H9 (cell line): Measurements from ENCODE around the gene XPR1. TPM values are rescaled to one million over a fixed set of nuclear protein-coding genes. Genes with fewer than 3 reads are reported as not detected.

Experiments
- DNase-seq: peaks from one replicate; pipeline ENCODE4 v3.0.0-alpha.2; 2017
- H2AFZ ChIP-seq: one replicate; pipeline ENCODE4 v1.6.1; 2013; ENCODE audit warnings: mild to moderate bottlenecking, low read length, control low read depth, moderate library complexity
- H2AK5ac ChIP-seq: 2 replicates; pipeline ENCODE4 v1.6.1; 2013; ENCODE audit warnings: low read length, control low read depth, mixed read lengths; ENCODE audit not compliant: insufficient read length
- H2BK120ac ChIP-seq: one replicate; pipeline ENCODE4 v1.6.1; 2013; ENCODE audit warnings: low read depth, mild to moderate bottlenecking, low read length, control low read depth, inconsistent platforms; ENCODE audit not compliant: poor library complexity, severe bottlenecking
- H2BK12ac ChIP-seq: 2 replicates; pipeline ENCODE4 v1.6.1; 2013; ENCODE audit warnings: low read length, control low read depth, mixed read lengths, low read depth; ENCODE audit not compliant: insufficient read length
- H2BK15ac ChIP-seq: 2 replicates; pipeline ENCODE4 v1.6.1; 2013; ENCODE audit warnings: low read depth, low read length, control low read depth
- H2BK20ac ChIP-seq: one replicate; pipeline ENCODE4 v1.6.1; 2013; ENCODE audit warnings: low read depth, mild to moderate bottlenecking, low read length, control low read depth, inconsistent platforms; ENCODE audit not compliant: poor library complexity, severe bottlenecking
- H2BK5ac ChIP-seq: 2 replicates; pipeline ENCODE4 v1.6.1; 2013; ENCODE audit warnings: low read length, control low read depth, mixed read lengths; ENCODE audit not compliant: insufficient read length
- H3K14ac ChIP-seq: 2 replicates; pipeline ENCODE4 v1.6.1; 2013; ENCODE audit warnings: low read length, control low read depth; ENCODE audit not compliant: insufficient read depth
- H3K18ac ChIP-seq: 2 replicates; pipeline ENCODE4 v1.6.1; 2013; ENCODE audit warnings: low read depth, mild to moderate bottlenecking, mixed read lengths, low read length, control low read depth; ENCODE audit not compliant: insufficient read length
- H3K23ac ChIP-seq: 2 replicates; pipeline ENCODE4 v1.6.1; 2013; ENCODE audit warnings: low read length, control low read depth, mixed read lengths, low read depth; ENCODE audit not compliant: insufficient read length
- H3K23me2 ChIP-seq: 2 replicates; pipeline ENCODE4 v1.6.1; 2013; ENCODE audit warnings: low read depth, mild to moderate bottlenecking, mixed read lengths, low read length, control low read depth; ENCODE audit not compliant: insufficient read length, poor library complexity, severe bottlenecking
- H3K27ac ChIP-seq: 2 replicates; pipeline ENCODE4 v1.5.1; 2013; ENCODE audit warnings: low read length, control low read depth, mixed read lengths, low read depth; ENCODE audit not compliant: insufficient read length
- H3K27me3 ChIP-seq: 2 replicates; pipeline ENCODE4 v1.6.1; 2013; ENCODE audit warnings: low read length, control low read depth, inconsistent platforms; ENCODE audit not compliant: insufficient read depth
- H3K4ac ChIP-seq: 2 replicates; pipeline ENCODE4 v1.6.1; 2013; ENCODE audit warnings: low read depth, mild to moderate bottlenecking, control low read depth, inconsistent platforms, low read length, moderate library complexity
- H3K4me1 ChIP-seq: 2 replicates; pipeline ENCODE4 v1.6.1; 2013; ENCODE audit warnings: low read length, control low read depth, inconsistent platforms; ENCODE audit not compliant: insufficient read depth
- H3K4me2 ChIP-seq: 2 replicates; pipeline ENCODE4 v1.6.1; 2013; ENCODE audit warnings: low read length, control low read depth, mixed read lengths; ENCODE audit not compliant: insufficient read length, insufficient read depth
- H3K56ac ChIP-seq: 2 replicates; pipeline ENCODE4 v1.6.1; 2013; ENCODE audit warnings: low read depth, mild to moderate bottlenecking, mixed read lengths, low read length, control low read depth; ENCODE audit not compliant: insufficient read length
- H3K79me1 ChIP-seq: 2 replicates; pipeline ENCODE4 v1.6.1; 2013; ENCODE audit warnings: low read depth, mild to moderate bottlenecking, moderate library complexity, low read length, control low read depth, inconsistent platforms; ENCODE audit not compliant: insufficient read depth, poor library complexity, severe bottlenecking
- H3K79me2 ChIP-seq: 2 replicates; pipeline ENCODE4 v1.6.1; 2013; ENCODE audit warnings: low read length, control low read depth, inconsistent platforms; ENCODE audit not compliant: insufficient read depth
- H3K9ac ChIP-seq: 2 replicates; pipeline ENCODE4 v1.6.1; 2013; ENCODE audit warnings: low read length, control low read depth, mixed read lengths; ENCODE audit not compliant: insufficient read length; ENCODE audit errors: extremely low read depth
- H3K9me3 ChIP-seq: one replicate; pipeline ENCODE4 v1.6.1; 2013; ENCODE audit warnings: low read depth, low read length, inconsistent platforms; ENCODE audit not compliant: control insufficient read depth
- H3T11ph ChIP-seq: one replicate; pipeline ENCODE4 v1.6.1; 2013; ENCODE audit warnings: mild to moderate bottlenecking, low read length, control low read depth, inconsistent platforms
- H4K20me1 ChIP-seq: one replicate; pipeline ENCODE4 v1.6.1; 2013; ENCODE audit not compliant: control insufficient read depth, insufficient read length, insufficient read depth
- H4K5ac ChIP-seq: 2 replicates; pipeline ENCODE4 v1.6.1; 2013; ENCODE audit warnings: low read depth, mild to moderate bottlenecking, mixed read lengths, low read length, control low read depth; ENCODE audit not compliant: insufficient read length
- H4K8ac ChIP-seq: replicated peaks from 2 replicates; pipeline ENCODE4 v1.6.1; 2013; ENCODE audit warnings: low read length, control low read depth, mixed read lengths, low read depth; ENCODE audit not compliant: insufficient read length
- H4K91ac ChIP-seq: 2 replicates; pipeline ENCODE4 v1.6.1; 2013; ENCODE audit warnings: low read depth, mild to moderate bottlenecking, moderate library complexity, mixed read lengths, low read length, control low read depth; ENCODE audit not compliant: insufficient read length
- H3K27ac Mint-ChIP-seq, 3 experiments: 2 replicates in 2 of 3; 3 replicates in 1 of 3; pipeline ENCODE4 v1.8.0; 2020 to 2021; ENCODE audit warnings: mixed read lengths in 3 of 3, mild to moderate bottlenecking in 1 of 3, moderate library complexity in 1 of 3
- H3K27me3 Mint-ChIP-seq: 2 replicates; pipeline ENCODE4 v1.8.0; 2021; ENCODE audit warnings: low read depth, mild to moderate bottlenecking, moderate library complexity, mixed read lengths
- H3K36me3 Mint-ChIP-seq, 3 experiments: 2 replicates in 2 of 3; 3 replicates in 1 of 3; pipeline ENCODE4 v1.8.0; 2020 to 2021; ENCODE audit warnings: low read depth in 3 of 3, mixed read lengths in 3 of 3; ENCODE audit not compliant: insufficient read depth in 1 of 3
- H3K4me1 Mint-ChIP-seq, 2 experiments: 2 replicates each; pipeline ENCODE4 v1.8.0; 2020; ENCODE audit warnings: mixed read lengths in 2 of 2
- H3K4me3 Mint-ChIP-seq, 2 experiments: 2 replicates in 1 of 2; 3 replicates in 1 of 2; pipeline ENCODE4 v1.8.0; 2020 to 2021; ENCODE audit warnings: mild to moderate bottlenecking in 2 of 2, mixed read lengths in 2 of 2, moderate library complexity in 1 of 2
- H3K9me3 Mint-ChIP-seq, 2 experiments: 2 replicates in 1 of 2; 3 replicates in 1 of 2; pipeline ENCODE4 v1.8.0; 2020; ENCODE audit warnings: mild to moderate bottlenecking in 2 of 2, mixed read lengths in 2 of 2, moderate library complexity in 1 of 2
- WGBS: extraction: QIAGEN DNeasy Blood & Tissue Kit; methylation state at CpG from one replicate; pipeline ENCODE4 v1.1.7; 2013; ENCODE audit warnings: missing lambda C conversion rate, low lambda C conversion rate, mixed read lengths; ENCODE audit not compliant: insufficient read length; ENCODE audit errors: extremely low coverage; 5-methylcytosine and 5-hydroxymethylcytosine counted together
- total RNA-seq: library from RNA; stranded (reverse); gene quantifications from 2 replicates; pipeline ENCODE4 v1.2.1, GENCODE V29; 2021
- TF ChIP-seq, protein P1 (sequence below): fragments of 200-600 bp; sonication (generic); conservative IDR thresholded peaks from 3 replicates; pipeline ENCODE4 v1.8.0; 2021; ENCODE audit warnings: antibody characterized with exemption, mild to moderate bottlenecking

Gene XPR1
- total RNA-seq, 1 experiment from 2014 or later, result 34.1 TPM

GRCh38 chr1:180934563-180934962, 302.7 kb downstream of the XPR1 start:
- Mint-ChIP-seq H3K4me1 (peaks cover 8 to 15% of the 10 kb centered on the region in 2 experiments), H3K9me3 (no peaks in the 10 kb centered on the region), H3K4me3 (no peak overlapping the region), H3K27me3 (peaks cover 8% of the 10 kb centered on the region), H3K36me3 (peaks cover 0 to 2% (median 1%) of the 10 kb centered on the region in 3 experiments; a peak in 2 of 7 replicates), H3K27ac (no peak overlapping the region)
- no peak overlapping the region for H3K4me2 ChIP-seq
- no peak overlapping the region for H2AFZ ChIP-seq
- H3K27ac ChIP-seq, result no peak overlapping the region
- no peaks in the 10 kb centered on the region for H3K79me2 ChIP-seq
- no peaks in the 10 kb centered on the region for H4K20me1 ChIP-seq
- H3T11ph ChIP-seq, result no peak overlapping the region
- no peaks in the 10 kb centered on the region for H3K9me3 ChIP-seq
- H2BK20ac ChIP-seq, result no peak overlapping the region
- H3K56ac ChIP-seq, result no peak overlapping the region
- no peak for DNase-seq
- H3K79me1 ChIP-seq, result no peaks in the 10 kb centered on the region
- no peaks in the 10 kb centered on the region for H3K27me3 ChIP-seq
- H3K23me2 ChIP-seq, result no peaks in the 10 kb centered on the region
- H4K91ac ChIP-seq, result no peak overlapping the region
- H3K9ac ChIP-seq, result no peak overlapping the region
- no peak overlapping the region for H2BK5ac ChIP-seq
- H4K5ac ChIP-seq, result no peak overlapping the region
- no peak overlapping the region for H3K23ac ChIP-seq
- H3K4me1 ChIP-seq, result no peaks in the 10 kb centered on the region; the same call in 1 of the 2 replicates
- no peak overlapping the region for H2BK15ac ChIP-seq
- TF ChIP-seq, protein P1, sequence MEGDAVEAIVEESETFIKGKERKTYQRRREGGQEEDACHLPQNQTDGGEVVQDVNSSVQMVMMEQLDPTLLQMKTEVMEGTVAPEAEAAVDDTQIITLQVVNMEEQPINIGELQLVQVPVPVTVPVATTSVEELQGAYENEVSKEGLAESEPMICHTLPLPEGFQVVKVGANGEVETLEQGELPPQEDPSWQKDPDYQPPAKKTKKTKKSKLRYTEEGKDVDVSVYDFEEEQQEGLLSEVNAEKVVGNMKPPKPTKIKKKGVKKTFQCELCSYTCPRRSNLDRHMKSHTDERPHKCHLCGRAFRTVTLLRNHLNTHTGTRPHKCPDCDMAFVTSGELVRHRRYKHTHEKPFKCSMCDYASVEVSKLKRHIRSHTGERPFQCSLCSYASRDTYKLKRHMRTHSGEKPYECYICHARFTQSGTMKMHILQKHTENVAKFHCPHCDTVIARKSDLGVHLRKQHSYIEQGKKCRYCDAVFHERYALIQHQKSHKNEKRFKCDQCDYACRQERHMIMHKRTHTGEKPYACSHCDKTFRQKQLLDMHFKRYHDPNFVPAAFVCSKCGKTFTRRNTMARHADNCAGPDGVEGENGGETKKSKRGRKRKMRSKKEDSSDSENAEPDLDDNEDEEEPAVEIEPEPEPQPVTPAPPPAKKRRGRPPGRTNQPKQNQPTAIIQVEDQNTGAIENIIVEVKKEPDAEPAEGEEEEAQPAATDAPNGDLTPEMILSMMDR, result no peak
- H2BK120ac ChIP-seq, result no peak overlapping the region
- no peak overlapping the region for H4K8ac ChIP-seq
- no peak overlapping the region for H3K4ac ChIP-seq
- H2AK5ac ChIP-seq, result no peak overlapping the region
- H2BK12ac ChIP-seq, result no peak overlapping the region
- no peak overlapping the region for H3K18ac ChIP-seq
- no peak overlapping the region for H3K14ac ChIP-seq
- WGBS, result no CpG with 5 or more reads among the region's 7 CpGs
